CD4-positive, alpha-beta T cell (primary cell): ENCODE data around the gene AHNAK. TPM values are rescaled to one million over a fixed set of nuclear protein-coding genes. Genes with fewer than 3 reads are reported as not detected.

Experiments used
- ATAC-seq: fragments of 200-7000 bp; cut with Tn5 transposase; one replicate; pipeline ENCODE4 v1.10.0; 2022; ENCODE audit warnings: mild to moderate bottlenecking; ENCODE audit not compliant: poor library complexity
- CTCF ChIA-PET: fragments of 350-600 bp; sonication (Branson Sonifier 250); formaldehyde crosslinking; loops from one replicate; lab custom pipeline; 2021; ENCODE audit warnings: antibody characterized with exemption, inconsistent platforms; lab: Charles Lee
- POLR2A ChIA-PET: fragments of 350-600 bp; sonication (Branson Sonifier 250); formaldehyde crosslinking; loops from one replicate; lab custom pipeline; 2021; ENCODE audit warnings: antibody characterized with exemption, inconsistent platforms; lab: Charles Lee
- DNase-seq, 14 experiments: peaks; one replicate each; pipeline ENCODE4 v3.0.0-alpha.2; 2013 to 2020; ENCODE audit warnings: mixed read lengths in 2 of 14
- H3K27ac ChIP-seq, 2 donors: one replicate each; pipeline versions ENCODE4 v1.5.1 to v1.7.0; 2013; ENCODE audit warnings: low read length in 2 of 2, low read depth in 1 of 2, mild to moderate bottlenecking in 1 of 2
- H3K27me3 ChIP-seq, 2 experiments: 1 replicate in 1 of 2; 2 replicates in 1 of 2; pipeline versions ENCODE4 v1.6.1 to v1.7.0; 2013; ENCODE audit warnings: low read length in 2 of 2, control low read depth in 1 of 2, mild to moderate bottlenecking in 1 of 2, moderate library complexity in 1 of 2; ENCODE audit not compliant: insufficient read depth in 2 of 2, control insufficient read depth in 1 of 2
- H3K36me3 ChIP-seq: one replicate; pipeline ENCODE4 v1.6.1; 2013; ENCODE audit warnings: low read length, control low read depth; ENCODE audit not compliant: insufficient read depth
- H3K4me1 ChIP-seq: one replicate; pipeline ENCODE4 v1.6.1; 2013; ENCODE audit warnings: low read length, control low read depth; ENCODE audit not compliant: insufficient read depth
- H3K4me3 ChIP-seq: one replicate; pipeline ENCODE4 v1.5.1; 2013; ENCODE audit warnings: mild to moderate bottlenecking, low read length, moderate library complexity
- H3K9me3 ChIP-seq, 2 experiments: 1 replicate in 1 of 2; 2 replicates in 1 of 2; pipeline versions ENCODE4 v1.6.1 to v1.7.0; 2013; ENCODE audit warnings: low read length in 2 of 2, mild to moderate bottlenecking in 2 of 2, control low read depth in 1 of 2, moderate library complexity in 1 of 2; ENCODE audit not compliant: control insufficient read depth in 1 of 2, insufficient read depth in 1 of 2
- H3K27ac Mint-ChIP-seq: one replicate; pipeline ENCODE4 v1.8.0; 2020; ENCODE audit warnings: mixed read lengths
- H3K27me3 Mint-ChIP-seq: one replicate; pipeline ENCODE4 v1.8.0; 2021; ENCODE audit warnings: mixed read lengths
- H3K36me3 Mint-ChIP-seq: one replicate; pipeline ENCODE4 v1.8.0; 2021; ENCODE audit warnings: low read depth, mixed read lengths
- H3K4me1 Mint-ChIP-seq: one replicate; pipeline ENCODE4 v1.8.0; 2021; ENCODE audit warnings: low read depth, mixed read lengths
- H3K4me3 Mint-ChIP-seq: one replicate; pipeline ENCODE4 v1.8.0; 2020; ENCODE audit warnings: mild to moderate bottlenecking, mixed read lengths
- H3K9me3 Mint-ChIP-seq: one replicate; pipeline ENCODE4 v1.8.0; 2020; ENCODE audit warnings: mixed read lengths
- intact Hi-C, 2 experiments: fragments of 100-400 bp; cut with DNase I in 1 of 2; cut with micrococcal nuclease in 1 of 2; formaldehyde crosslinking; loops; one replicate each; pipeline versions ENCODE4 v1.15.1 to v1.9.0; 2023 to 2025; cut with DNase I, micrococcal nuclease
- total RNA-seq, 174 experiments: library from RNA in 2 of 174; stranded (reverse) in 2 of 174; gene quantifications; one replicate each; pipeline ENCODE4 v1.2.3 and lab custom pipeline; 2021 to 2026
- TF ChIP-seq, protein P1 (sequence below): fragments of 200-600 bp; IDR thresholded peaks from one replicate; pipeline ENCODE4 v1.8.0; 2022; ENCODE audit warnings: antibody characterized with exemption, mild to moderate bottlenecking

The AHNAK gene
- total RNA-seq, 2 experiments from 2014 or later = 320 to 332 TPM

DNA sequence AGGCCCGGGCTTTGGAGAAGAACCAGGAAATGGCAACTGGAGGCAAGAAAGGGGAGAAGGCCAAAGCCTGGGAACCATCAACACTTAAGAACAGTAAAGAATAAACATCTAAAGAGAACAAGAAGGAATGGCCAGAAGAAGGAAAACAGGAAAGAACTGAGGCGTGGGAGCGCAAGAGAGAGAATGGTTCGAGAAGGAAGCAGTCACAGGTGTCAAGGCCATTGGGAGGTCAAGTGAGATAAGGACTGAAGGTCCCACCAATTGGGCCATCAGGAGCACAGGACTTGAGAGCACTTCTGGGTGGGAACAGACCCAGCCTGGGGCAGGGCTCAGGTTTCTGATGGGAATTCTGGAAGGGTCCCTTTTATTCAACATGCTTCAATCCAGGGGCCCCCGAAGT lies 128.5 kb downstream of the AHNAK start:
- Mint-ChIP-seq H3K4me3 (no peak overlapping the region), H3K4me1 (no peaks in the 10 kb centered on the region), H3K9me3 (no peaks in the 10 kb centered on the region), H3K27me3 (no peaks in the 10 kb centered on the region), H3K27ac (no peak overlapping the region), H3K36me3 (no peaks in the 10 kb centered on the region)
- TF ChIP-seq, protein P1, sequence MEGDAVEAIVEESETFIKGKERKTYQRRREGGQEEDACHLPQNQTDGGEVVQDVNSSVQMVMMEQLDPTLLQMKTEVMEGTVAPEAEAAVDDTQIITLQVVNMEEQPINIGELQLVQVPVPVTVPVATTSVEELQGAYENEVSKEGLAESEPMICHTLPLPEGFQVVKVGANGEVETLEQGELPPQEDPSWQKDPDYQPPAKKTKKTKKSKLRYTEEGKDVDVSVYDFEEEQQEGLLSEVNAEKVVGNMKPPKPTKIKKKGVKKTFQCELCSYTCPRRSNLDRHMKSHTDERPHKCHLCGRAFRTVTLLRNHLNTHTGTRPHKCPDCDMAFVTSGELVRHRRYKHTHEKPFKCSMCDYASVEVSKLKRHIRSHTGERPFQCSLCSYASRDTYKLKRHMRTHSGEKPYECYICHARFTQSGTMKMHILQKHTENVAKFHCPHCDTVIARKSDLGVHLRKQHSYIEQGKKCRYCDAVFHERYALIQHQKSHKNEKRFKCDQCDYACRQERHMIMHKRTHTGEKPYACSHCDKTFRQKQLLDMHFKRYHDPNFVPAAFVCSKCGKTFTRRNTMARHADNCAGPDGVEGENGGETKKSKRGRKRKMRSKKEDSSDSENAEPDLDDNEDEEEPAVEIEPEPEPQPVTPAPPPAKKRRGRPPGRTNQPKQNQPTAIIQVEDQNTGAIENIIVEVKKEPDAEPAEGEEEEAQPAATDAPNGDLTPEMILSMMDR = no peak
- Histone ChIP-seq H3K4me3 (no peak overlapping the region), H3K27me3 (no peaks in the 10 kb centered on the region), H3K9me3 (no peaks in the 10 kb centered on the region), H3K36me3 (no peaks in the 10 kb centered on the region), H3K27ac (no peak overlapping the region), H3K4me1 (no peaks in the 10 kb centered on the region)
- ATAC-seq (no peak), DNase-seq (no peak)
- ChIA-PET POLR2A (no interaction called here), CTCF (no interaction called here)
- intact Hi-C loops = no loop called here

DNA sequence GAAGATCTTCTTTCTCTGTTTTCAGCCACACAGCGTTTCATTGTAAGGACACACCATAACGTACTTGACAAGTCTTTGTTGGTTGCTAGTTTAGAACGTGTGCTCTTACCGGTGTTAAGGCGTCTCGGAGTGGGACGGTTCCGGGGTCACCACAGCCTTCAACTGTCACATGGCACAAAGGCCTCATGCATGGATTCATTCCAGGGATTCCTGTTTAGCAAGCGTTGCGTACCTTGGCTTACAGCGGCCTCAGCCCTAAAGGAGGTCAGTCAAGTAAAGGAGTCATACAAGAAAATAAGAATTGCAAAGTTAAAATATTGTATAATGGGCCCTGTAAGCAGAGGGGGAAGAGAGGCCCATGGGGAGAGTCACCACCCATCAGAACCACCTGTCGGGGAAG lies 130.0 kb downstream of the AHNAK start:
- Mint-ChIP-seq H3K4me3 (no peak overlapping the region), H3K27me3 (no peaks in the 10 kb centered on the region), H3K36me3 (no peaks in the 10 kb centered on the region), H3K9me3 (no peaks in the 10 kb centered on the region), H3K4me1 (no peaks in the 10 kb centered on the region), H3K27ac (no peak overlapping the region)
- no peak overlapping the region for H3K27ac ChIP-seq
- ChIA-PET CTCF (interaction anchor here (1.2 kb wide), 1 partner anchor 8 kb away, joined by 4 read pairs; no protein-coding TSS in a partner anchor), POLR2A (no interaction called here)
- ATAC-seq (no peak), DNase-seq (no peak)
- H3K4me1 ChIP-seq = no peaks in the 10 kb centered on the region
- H3K36me3 ChIP-seq = no peaks in the 10 kb centered on the region
- no peaks in the 10 kb centered on the region for H3K9me3 ChIP-seq
- no peaks in the 10 kb centered on the region for H3K27me3 ChIP-seq
- no peak overlapping the region for H3K4me3 ChIP-seq
- TF ChIP-seq, protein P1 = no peak
- intact Hi-C loops = no loop called here

DNA sequence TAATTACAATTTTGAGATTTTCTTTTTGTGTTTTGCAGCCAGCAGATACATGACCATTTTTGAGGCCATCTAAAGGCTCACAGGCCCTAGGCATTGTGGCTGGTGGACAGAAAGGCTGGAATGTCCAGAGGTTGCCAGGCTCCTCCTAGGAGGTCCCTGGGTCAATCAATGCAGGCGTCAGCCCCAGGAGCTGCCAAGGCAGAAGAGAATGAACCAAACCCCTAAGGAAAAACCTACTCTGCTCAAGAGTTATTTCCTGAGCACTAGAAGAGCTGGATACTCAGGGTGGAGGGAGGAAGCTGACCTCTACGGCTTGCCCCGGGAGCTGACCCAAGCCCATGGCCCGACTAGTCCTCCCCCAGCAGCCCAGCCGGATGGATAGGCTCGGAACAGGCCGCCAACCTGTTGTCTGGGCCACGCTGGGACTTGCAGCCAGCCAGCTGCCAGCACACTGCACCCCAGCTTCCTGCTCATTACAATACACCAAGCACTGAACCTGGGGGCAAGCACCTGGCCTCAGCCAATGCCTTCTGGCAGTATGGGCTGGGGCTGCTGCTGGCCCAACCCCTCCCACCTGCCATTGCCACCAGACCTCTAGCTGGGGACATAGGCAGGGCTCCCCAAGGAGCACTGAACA lies 133.4 kb downstream of the AHNAK start:
- intact Hi-C loops = no loop called here
- no peak for DNase-seq
- H3K27me3 ChIP-seq = no peaks in the 10 kb centered on the region
- Mint-ChIP-seq H3K9me3 (no peaks in the 10 kb centered on the region), H3K36me3 (no peaks in the 10 kb centered on the region), H3K27me3 (no peaks in the 10 kb centered on the region), H3K27ac (no peak overlapping the region), H3K4me1 (no peaks in the 10 kb centered on the region), H3K4me3 (no peak overlapping the region)
- H3K36me3 ChIP-seq = no peaks in the 10 kb centered on the region
- TF ChIP-seq, protein P1 = no peak
- no peaks in the 10 kb centered on the region for H3K4me1 ChIP-seq
- H3K27ac ChIP-seq = no peak overlapping the region
- ChIA-PET POLR2A (no interaction called here), CTCF (no interaction called here)
- no peaks in the 10 kb centered on the region for H3K9me3 ChIP-seq
- no peak overlapping the region for H3K4me3 ChIP-seq
- ATAC-seq = no peak
